ENCODE results near the gene GNAT3. TPM values are rescaled to one million over a fixed set of nuclear protein-coding genes. Genes with fewer than 3 reads are reported as not detected.

GNAT3 gene
- not detected in 2 replicates for total RNA-seq

GRCh38 chr7:80511964-80512363 is at the start of gene GNAT3:
Gene GNAT3, minus strand, starts transcription at chr7:80512064. Its CDS starts 138 bp downstream, at chr7:80511926.

Other genes starting within 250 kb of the GNAT3 start
- gene CD36, start 126.6 kb upstream of the GNAT3 start, total RNA-seq, result 6.5 and 9.4 TPM in 2 replicates

All from mammary microvascular endothelial cell (primary cell).